Measurements from ENCODE around the gene TRPM2.

The TRPM2 gene

DNA sequence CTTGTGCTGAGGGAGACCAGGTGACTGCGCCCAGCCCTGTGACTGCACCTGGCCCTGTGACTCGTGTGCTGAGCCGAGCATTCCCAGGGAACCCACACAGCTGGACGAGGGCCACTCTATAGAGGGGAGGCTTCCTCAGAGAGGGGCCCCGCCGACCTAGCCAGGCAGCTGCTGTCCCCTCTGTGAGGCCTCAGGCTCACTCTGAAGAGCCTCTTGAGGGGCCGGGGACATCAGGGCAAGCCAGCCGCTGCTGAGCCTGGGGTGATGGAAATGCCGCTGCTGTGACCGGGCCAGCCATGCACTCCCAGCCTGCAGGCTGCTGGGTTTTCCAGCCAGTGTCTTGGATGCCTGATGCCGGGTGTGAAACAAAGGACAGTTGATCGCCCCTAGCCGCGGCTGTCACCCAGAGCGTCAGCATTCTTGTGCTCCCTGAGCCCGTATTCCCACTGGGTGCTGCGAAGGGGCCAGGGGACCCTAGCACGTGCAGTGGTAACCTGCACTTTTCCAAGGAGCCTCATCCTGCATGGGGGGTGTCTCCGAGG lies 36.1 kb upstream of the TRPM2 start:
- no peak for DNase-seq (ENCODE audit: low read depth)
- no peak overlapping the region for H3K4me3 ChIP-seq (ENCODE audit: low read length)
- TF ChIP-seq, protein P1, sequence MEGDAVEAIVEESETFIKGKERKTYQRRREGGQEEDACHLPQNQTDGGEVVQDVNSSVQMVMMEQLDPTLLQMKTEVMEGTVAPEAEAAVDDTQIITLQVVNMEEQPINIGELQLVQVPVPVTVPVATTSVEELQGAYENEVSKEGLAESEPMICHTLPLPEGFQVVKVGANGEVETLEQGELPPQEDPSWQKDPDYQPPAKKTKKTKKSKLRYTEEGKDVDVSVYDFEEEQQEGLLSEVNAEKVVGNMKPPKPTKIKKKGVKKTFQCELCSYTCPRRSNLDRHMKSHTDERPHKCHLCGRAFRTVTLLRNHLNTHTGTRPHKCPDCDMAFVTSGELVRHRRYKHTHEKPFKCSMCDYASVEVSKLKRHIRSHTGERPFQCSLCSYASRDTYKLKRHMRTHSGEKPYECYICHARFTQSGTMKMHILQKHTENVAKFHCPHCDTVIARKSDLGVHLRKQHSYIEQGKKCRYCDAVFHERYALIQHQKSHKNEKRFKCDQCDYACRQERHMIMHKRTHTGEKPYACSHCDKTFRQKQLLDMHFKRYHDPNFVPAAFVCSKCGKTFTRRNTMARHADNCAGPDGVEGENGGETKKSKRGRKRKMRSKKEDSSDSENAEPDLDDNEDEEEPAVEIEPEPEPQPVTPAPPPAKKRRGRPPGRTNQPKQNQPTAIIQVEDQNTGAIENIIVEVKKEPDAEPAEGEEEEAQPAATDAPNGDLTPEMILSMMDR (conservative IDR thresholded peaks at IDR 0.05; ENCODE audit: low read length): no peak

DNA sequence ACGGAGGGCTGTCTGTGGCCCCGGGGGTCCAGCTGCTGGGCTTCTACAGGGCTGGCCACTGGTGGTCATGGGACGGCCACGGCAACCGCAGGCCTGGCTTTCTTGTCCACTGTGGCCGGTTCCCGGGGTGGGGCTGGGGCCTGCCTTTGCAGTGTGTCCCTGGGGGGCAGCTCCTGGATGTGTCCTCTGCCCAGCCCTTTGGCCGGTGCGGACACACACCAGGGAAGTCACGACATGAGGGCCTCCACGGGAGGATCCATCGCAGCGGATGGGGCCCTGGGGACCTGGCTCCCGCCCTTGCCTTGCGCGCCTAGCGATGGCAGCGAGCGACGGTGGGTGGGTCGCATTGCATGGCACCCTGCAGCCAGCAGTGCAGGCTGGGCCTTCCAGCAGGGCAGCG lies 35.5 kb upstream of the TRPM2 start:
- no peak overlapping the region for H3K4me3 ChIP-seq (ENCODE audit: low read length)
- TF ChIP-seq, protein P1 (conservative IDR thresholded peaks at IDR 0.05; ENCODE audit: low read length): no peak
- no peak for DNase-seq (ENCODE audit: low read depth)

DNA sequence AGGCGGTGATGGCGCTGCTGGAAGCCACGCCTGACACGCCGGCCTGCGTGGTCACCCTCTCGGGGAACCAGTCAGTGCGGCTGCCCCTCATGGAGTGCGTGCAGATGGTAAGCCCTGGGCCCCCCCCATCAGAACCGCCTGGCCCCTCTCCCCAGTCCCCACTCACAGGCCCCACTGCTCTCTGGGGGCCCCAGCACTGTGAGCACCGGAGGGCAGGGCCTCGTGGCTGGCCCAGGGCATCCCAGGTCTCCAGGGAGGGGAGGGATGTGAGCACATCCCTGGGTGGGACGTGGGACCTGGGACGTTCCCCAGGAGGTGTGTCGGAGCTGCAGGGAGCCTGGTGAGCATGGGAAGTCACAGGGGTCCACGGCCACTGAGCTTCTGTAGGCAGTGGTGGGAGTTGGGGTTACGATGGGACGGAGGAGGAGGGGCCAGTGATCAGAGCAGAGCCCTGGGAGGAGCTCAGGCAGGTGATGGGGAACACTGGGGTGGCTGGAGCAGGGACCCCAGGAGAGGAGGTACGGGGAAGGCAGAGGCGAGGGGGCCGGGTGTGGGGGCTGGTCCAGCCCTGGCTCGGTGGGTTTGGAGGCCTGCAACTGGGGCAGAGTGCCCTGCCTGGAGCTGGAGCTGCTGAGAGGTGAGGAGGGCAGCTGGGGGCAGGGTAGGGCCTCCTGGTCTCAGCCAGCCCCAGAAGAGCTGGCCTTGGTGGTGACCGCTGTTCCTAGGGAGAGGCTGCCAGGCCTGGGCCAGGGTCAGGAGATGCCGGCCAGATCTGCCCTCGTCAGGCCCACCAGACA lies 34.7 kb upstream of the TRPM2 start:
- DNase-seq (ENCODE audit: low read depth): no peak
- TF ChIP-seq, protein P1 (conservative IDR thresholded peaks at IDR 0.05; ENCODE audit: low read length): no peak
- no peak overlapping the region for H3K4me3 ChIP-seq (ENCODE audit: low read length)

DNA sequence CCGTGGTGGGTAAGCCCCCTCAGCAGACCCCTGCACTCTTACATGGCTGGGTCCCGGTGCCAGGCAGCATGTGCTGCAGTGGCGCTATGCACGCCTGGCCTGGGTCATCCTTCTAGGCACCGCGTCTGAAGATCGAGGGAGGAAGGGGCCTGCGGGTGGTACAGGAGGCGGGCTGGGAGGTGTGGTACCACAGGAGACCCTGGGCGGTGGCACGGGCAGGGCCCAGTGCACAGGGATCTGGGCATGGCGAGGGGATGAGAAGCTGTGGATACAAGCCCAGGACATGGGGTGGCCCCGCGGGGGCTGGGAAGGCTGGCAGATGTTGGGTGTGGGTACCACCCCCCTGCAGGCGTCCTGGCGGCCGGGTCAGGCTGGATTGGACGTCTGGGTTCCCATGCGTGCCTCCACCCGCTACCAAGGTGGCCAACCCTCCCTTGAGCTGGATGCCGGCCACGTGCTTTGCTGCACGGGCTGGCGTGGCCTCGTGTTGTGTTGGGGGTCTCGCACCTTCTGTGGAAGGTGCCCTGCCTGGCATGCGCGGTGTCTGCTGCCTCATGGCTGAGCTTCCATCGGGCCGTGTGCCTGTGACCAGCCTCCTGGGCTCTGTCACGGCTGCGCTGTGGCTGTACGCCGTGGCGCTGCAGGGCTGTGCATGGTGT lies 33.9 kb upstream of the TRPM2 start:
- no peak for DNase-seq (ENCODE audit: low read depth)
- no peak overlapping the region for H3K4me3 ChIP-seq (ENCODE audit: low read length)
- TF ChIP-seq, protein P1 (conservative IDR thresholded peaks at IDR 0.05; ENCODE audit: low read length): no peak

DNA sequence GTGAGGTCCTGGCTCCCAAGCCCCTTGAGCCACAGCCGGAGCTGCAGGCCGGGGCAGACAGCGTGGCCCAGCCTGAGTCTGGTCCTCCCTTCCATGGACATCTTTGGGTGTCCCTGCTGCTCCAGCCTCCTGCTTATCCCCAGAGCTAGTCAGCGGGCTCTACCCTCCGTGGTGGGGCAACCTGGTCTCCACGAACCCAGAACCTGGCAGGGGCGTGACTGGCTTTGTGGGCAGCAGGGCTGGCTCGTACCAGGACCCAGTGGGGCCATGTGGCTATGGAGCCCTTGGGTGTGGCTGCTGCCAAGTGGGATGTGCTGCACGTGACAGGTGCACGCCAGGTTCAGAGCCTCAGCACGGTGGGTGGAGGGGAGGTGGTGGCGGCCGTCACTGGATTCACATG lies 32.6 kb upstream of the TRPM2 start:
- no peak overlapping the region for H3K4me3 ChIP-seq (ENCODE audit: low read length)
- DNase-seq (ENCODE audit: low read depth): no peak
- TF ChIP-seq, protein P1 (conservative IDR thresholded peaks at IDR 0.05; ENCODE audit: low read length): no peak

DNA sequence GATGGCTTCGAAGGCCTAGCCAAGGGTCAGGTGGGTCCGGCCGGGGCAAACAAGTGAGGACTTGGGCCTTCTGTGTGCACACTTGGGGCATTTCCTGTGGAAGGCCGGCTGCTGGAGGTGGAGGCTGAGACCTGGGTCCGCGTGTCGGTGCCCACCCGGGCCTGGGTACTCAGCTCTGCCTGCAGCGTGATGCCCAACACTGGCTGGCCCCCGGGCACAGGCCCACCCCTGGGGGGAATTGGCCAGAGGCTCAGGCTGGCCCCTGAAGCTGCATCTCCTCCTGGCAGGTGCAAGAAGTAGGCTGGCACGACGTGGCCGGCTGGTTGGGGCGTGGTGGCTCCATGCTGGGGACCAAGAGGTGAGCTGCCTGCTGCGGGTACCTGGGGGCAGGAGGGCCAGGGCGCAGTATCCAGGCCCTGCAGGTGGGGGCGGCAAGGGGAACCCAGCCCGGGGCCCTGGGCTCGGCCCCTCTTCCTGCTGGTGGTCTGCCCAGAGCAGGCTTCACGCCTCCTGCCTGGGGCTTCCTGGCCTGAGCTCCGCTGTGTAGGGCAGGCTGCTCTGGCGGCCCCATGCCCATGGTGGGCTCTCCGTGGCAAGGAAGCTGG lies 31.5 kb upstream of the TRPM2 start:
- H3K4me3 ChIP-seq (ENCODE audit: low read length): no peak overlapping the region
- DNase-seq (ENCODE audit: low read depth): no peak
- TF ChIP-seq, protein P1 (conservative IDR thresholded peaks at IDR 0.05; ENCODE audit: low read length): no peak

All from AG10803 (cell line).